TTC549 (cell line): ENCODE measurements around the gene ARHGEF10L.

ENCODE experiments used
- FAIRE-seq: peaks from 2 replicates; lab custom pipeline; 2012; peaks lifted over from hg19 to GRCh38; lab: Jason Lieb, UNC

ARHGEF10L gene

DNA sequence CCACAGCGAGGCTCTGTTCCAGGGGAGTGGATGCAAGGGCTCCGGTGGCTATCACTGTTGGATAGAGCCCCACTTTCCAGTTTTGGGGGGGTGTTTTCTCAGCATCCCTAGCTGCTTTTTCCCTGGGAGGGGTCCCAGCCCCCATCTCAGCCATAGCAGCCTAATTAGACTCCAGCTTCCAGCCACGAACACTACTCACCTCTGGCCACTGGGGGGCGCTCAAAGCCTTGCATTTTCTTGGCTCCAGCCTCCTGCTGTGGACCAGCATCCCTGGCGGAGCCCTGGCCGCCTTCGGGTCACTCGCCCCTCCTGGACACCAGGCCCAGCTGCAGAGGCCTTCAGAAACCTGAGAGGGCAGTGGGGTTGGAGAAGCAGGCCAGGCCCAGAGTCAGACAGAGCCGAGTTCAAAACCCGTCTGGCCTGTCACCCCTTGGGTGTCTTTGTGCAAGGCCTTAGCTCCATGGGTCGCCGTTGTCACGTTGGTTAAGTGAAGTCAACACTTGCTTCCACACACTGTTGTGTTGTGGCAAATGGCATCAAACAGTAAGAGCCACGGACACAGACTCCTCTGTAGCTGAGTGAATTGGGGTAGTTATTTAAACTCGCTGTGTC is 122.2 kb downstream of the ARHGEF10L start:
- FAIRE-seq: no peak

DNA sequence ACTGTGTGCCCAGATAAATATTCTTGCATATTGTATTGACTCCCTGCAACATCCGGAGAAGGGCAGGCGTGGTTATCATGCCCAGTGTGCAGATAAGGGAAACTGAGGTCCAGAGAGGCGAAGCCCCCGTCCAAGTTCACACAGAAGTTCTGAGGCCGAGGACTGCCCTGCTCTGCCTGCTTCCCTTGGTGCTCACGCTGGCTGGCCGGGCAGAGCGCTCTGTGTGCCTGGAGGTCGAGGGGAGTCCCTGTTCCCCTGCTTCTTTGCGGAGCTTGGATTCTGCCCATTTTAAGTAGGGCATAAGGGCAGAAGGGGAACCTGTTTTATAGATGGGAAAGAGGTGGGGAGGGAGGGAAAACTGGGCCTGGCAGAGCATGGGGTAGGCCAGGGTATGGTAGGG is 122.8 kb downstream of the ARHGEF10L start:
- FAIRE-seq: no peak

DNA sequence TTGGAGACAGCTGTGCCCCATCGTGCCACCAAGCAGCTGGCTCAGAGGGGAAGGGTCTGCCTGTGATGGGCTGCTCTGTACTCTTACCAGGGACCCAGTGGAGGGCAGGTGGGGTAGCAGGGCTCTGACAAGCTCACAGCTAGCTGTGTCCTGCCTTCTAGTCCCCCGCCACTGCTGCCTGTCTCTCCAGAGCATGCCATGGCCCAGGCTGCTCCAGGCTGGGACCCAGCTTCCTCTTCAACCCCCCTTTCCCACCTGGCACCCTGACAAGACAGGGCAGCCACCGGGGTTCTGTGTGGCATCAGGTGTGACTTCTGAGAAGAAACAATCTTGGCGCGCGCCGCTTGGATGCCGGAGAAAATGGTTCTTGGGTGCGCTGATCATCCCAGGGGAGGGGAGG is 123.3 kb downstream of the ARHGEF10L start:
- FAIRE-seq: no peak

DNA sequence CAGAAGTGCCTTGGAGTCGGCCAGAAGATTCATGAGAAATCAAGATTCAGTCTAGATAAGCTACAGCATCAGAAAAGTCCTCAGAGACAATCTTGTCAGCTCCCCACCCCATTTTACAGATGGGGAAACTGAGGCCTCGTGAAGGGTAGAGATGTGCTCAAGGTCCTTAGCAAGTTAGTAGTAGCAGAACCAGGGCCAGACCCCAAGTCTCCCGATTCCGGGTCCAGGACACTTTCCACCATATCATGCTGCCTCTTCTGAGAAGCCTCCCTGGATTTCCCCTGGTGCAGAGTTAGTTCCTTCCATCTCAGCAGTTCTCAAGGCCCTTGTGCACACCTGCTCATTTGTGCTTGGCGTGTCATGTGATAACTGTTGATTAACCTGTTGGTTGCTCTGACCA is 124.1 kb downstream of the ARHGEF10L start:
- FAIRE-seq: no peak

DNA sequence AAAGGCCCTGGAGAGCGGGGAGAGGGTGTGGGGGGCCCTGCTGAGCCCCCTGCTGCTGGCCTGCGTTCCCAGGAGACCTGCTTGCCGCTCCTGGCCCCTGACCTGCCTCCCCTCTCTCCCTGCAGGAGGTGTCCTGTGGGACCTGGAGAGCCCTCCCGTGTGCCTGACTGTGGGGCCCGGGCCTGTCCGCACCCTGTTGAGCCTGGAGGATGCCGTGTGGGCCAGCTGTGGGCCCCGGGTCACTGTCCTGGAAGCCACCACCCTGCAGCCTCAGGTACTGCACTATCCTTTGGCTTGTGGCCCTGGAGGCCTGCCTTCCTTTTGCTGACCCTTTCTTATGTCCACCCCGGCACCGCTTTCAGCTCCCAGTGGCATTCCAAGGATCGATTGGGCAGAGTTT is 124.8 kb downstream of the ARHGEF10L start:
- FAIRE-seq: no peak

DNA sequence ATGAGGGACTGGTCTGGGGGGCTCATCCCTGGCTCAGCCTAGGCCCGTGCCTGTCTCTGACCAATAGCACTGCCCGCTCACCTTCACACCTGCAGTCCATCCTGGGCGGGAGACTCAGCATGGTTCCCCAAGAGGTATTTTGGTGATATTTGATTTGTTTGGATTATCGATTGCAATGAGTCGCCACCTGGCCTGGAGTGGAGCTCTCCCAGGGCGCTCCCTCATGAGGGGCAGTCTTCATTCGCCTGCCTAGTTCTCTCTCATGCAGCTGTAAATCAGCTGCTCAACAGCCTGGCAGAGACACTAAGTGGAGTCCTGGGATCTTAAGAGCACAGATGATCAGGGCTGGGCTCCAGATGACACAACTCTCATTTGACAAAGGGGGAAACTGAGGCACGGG is 125.6 kb downstream of the ARHGEF10L start:
- no peak for FAIRE-seq

DNA sequence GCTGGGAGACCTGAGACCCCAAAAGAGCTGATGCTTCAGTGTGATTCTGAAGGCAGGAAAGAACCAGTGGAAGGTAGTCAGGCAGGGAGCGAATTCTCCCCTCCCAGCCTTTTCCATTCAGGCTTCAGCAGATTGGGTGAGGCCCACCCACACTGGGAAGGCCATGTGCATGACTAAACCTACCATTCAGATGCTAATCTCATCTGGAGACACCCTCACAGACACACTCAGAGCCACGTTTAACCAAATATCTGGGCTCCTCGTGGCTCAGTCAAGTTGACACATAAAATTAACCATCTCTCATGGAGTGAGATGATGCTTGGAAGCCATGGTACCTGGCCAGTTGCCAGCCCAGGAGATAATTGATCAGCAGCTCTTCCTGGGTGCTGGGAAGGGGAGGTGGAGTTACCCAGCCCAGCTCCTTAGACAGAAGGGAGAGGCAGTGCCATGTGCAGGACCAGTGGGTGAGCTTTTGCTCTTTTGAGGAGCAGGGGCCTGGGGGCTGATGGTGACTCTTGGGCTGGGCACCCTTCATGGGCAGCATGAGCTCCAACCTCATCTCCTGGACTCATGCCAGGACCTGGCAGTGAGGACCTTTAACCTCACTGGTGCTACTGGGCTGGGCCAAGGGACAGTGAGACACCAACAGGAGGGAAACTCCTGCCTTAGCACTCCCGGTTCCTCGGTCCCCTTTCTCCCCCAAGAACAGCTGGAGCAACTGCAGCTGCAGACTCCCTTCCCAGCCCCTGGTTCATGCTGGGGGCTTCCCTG is 126.6 kb downstream of the ARHGEF10L start:
- FAIRE-seq: no peak

DNA sequence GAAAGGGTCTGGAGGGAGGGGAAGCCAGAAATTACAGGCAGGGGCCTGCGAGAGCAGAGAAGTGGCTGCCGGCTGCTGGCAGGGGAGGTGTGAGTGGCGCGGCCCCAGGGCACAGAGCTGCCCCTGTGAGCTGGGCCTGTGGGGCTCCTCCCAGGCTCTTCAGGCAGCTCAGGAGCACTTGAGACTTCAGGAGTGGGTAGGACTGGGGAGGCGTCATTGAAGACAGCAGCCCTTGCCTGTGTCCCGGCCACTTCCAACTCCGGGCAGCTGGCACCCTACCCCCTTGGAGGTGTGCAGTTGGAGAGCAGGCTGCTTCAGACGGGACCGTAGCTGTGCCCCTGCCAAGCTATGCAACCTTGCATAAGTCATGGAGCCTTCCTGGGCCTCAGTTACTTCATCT is 128.1 kb downstream of the ARHGEF10L start:
- no peak for FAIRE-seq

DNA sequence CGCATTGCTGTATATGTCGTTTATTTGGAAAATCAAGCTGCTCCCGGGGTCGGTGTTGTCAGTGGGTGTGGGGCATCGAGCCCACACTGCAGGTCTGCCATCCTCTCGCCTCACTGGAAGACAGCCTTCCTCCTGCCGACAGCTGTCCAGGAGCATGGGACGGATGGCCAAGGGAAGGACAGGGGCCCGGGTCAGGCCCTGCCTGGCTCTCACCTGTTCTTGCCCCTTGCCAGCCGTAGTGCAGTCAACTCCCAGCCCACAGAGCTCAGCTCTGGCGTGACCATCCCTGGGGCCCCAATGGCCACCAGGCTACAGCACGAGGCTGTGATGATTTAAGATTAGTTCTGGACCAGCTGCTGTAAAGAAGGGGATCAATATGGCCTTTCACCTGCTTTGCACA is 128.7 kb downstream of the ARHGEF10L start:
- no peak for FAIRE-seq

DNA sequence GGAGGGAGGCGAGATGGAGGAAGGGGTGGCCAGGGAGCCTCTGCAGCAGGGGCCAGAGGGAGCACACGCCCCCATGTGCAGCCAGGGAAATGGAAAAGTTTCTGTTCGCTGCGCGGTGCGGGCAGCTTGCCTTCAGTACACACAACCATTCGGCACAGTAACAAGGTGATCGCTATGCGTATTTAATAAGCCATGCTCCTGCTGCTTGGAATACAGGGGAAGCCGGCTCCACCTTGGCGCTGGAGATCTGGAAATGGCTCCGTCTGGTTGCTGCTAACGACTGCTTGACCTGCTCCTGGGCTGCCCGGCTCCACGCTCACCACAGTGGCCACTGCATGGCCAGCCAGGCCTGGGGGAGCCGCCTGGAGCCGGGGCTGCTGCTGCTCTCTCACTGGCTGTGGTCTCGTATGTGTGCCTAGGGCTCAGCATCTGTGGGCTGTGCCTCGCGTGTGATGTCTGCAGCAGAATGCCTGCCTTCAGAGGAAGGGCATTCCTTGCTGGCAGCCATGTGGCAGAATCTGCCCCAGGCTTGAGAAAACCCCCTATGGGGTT is 129.2 kb downstream of the ARHGEF10L start:
- FAIRE-seq: no peak

DNA sequence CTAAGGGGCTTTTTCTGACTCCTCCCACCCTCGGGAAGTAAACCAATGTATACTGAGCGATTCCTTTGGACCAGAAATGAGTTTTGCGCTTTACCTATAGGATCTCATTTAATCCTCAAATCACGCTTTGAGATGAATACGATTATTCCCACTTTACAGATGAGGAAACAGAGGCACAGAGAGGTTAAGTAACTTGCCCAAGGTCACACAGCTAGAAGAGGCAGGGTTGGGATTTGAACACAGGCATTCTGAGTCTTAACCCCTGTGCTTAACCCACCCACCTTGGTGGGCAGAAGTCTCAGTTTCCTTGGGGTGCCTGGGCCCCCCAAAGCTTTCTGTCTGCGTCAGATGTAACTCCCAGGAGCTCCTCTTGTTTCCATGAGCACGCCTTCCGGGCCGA is 129.8 kb downstream of the ARHGEF10L start:
- no peak for FAIRE-seq

DNA sequence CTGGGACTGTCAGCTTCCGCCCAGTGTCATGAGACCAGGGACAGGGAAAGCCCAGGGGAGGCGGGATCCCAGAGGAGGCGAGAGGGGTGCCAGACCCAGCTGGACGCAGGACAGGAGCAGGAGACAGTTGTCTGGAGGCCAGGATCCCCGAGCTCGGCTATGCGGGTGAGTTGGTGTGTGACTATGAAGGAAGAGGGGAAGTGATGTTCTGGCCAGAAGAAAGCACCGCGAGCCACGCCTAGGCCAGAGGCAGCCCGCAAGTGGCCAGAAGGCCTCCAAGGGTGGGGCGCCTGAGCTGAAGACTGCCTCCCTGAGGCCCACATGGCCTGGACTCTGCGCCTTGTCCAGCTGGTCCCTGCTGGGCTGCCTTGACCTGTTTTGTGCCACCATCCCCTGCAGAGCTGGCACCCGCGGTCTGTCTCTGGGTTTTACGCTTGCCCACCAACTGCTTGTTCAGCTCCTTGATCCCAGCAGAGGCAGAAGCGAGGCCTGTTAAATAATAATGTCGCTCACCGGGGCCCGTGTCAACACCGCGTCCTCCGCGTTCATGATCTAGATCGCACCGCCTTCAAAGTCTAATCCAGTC is 130.5 kb downstream of the ARHGEF10L start:
- FAIRE-seq: no peak

DNA sequence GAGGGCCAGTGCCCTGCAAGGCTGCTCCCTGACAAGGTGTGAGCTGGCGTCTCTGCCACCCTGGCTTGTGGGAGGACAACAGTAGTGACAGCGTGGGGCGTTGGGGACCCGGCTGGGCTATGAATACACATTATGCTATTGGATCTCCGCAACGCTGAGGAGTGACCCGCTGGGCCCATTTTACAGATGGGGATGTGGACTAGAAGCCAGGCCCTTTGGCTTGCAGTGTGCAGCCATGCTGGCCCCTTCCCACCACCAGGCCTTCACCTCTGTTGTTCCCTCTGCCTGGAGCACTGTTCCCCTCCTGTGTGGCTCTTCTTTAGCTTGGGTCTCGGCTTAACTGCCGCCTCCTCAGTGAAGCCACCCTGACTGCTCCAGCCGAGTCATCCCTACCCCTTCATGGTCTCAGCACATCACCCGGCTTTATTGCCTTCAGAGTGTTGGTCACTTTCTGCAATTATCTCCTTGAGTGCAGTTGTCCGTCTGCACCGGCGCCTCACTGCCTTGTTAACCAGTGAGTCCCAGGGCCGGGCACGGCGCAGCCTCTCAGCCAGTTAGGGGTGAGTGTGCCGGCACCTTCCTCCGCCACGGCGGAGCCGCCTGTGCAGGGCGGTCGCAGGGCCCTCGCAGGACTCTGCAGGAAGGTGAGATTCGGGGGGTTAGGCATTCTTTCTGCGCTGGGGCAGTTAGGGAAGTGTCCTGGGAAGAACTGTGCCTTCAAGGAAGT is 131.3 kb downstream of the ARHGEF10L start:
- FAIRE-seq: no peak

DNA sequence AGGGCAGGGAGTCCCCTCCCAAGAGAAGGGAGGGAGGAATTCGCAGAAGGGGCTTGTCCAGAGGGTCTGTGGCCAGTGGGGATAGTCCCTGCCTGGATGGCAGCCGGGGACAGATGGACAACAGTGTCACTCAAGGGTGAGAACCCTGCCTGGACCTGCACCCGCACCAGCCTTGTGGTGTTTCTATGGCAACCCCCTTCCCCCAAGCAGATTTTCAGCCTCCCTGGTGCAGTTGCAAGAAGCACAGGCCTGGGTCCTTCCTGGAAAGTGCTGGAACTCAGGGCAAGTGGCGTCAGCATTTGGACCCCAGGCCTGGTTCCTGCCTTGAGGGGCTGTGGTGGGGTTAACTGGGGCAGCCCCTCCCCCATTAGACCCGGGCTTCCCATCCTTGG is 131.8 kb downstream of the ARHGEF10L start:
- FAIRE-seq: no peak

DNA sequence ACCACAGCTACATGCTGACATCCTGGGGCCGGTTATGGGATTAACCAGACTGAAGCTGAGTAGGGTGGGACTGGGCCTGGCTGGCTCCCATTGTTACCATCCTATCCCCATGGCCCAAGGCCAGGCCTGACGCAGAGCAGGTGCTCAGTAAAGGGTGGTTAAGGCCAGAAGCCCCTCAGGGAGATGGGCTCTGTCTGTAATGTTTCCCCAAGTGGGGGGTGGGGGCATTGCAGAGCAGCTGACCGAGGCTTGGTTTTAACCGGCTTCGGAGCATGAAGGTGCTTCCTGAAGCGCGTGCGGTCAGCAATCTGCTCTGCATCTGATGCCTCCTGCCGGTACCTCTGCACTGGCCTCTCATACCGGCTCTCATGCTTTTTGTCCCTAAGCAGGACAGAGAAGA is 132.2 kb downstream of the ARHGEF10L start:
- no peak for FAIRE-seq

DNA sequence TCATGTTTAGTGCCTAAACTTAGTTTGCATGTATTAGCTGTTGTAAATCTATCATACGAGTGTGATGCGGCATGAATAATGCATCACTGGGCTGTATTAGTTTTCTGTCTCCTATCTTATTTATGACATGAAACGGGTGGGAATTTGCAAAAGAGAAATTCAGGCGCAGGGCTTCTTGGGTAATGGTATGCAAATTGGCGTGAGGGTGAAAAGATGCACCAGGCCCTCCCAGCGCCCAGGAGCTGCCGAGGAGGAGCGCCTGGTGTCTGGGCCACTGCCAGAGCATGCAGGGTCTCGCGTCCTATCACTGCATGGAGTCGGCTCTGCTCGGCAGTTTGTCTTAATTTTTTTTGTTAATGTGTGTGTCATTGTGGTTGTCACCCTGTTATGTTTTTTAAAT is 132.7 kb downstream of the ARHGEF10L start:
- no peak for FAIRE-seq

DNA sequence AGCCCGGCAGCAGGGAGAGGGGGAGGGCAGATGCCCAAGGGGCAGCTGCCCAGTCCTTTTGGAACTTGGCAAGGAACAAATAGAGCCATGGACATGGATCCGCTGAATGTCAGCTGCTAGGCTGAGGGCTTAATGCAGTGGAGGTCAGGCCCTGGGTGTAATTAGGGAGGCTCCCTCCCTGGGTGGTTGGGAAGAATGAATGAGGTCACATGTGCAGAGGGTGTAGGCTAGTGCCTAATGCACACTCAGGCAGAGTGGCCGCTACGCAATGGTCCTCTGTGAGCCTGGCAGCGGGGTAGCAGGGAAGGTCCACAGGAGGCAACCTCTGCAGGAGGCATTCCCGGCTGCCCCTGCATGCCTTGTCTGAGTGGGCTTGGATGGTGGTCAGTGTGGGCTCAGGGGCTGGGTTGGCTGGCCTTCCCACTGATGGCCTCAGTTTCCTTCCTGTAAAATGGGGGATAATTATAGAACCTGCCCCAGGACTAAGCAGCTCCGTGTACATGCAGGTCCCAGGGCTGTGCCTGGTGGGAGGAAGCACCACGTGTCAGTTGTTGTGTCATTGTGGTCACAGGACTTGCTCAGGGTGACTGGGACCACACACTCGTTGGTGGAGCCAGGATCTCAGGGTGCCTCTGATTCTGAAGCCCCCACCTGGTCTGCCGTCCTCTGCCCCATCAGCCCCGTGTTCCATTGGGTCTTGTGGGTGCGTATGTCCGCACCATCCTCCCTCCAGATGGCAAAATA is 134.0 kb downstream of the ARHGEF10L start:
- FAIRE-seq: no peak

DNA sequence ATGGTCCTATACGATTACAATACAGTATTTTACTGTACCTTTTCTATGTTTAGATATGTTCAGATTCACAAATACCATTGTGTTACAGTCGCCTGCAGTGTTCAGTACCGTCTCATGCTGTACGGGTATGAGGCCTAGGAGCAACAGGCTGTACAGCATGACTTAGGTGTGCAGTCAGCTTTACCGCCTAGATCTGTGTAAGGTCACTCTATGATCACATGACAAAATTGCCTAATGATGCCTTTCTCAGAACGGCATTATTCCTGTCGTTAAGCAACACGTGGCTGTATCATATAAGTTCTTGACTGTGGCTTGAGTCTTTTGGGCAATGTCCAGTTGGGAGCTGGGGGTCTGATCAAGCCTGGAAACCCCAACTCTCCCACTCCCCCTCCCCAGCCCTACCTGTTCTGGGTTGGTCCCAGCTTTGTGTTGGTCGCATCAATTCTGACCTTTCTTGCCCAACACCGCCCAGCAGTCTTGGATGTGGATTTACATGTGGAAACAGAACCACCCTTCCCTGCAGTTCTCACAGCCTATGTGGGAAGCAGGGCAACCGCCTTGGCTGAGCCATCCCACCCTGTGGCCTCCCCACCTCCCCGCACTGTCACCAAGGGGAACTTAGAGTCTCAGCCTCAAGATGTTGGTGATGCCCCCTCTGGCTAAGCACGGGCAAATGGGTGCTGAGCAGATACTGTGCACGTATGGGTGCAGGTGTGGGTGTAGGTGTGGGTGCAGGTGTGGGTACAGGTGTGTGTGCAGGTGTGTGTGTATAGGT is 135.4 kb downstream of the ARHGEF10L start:
- no peak for FAIRE-seq

DNA sequence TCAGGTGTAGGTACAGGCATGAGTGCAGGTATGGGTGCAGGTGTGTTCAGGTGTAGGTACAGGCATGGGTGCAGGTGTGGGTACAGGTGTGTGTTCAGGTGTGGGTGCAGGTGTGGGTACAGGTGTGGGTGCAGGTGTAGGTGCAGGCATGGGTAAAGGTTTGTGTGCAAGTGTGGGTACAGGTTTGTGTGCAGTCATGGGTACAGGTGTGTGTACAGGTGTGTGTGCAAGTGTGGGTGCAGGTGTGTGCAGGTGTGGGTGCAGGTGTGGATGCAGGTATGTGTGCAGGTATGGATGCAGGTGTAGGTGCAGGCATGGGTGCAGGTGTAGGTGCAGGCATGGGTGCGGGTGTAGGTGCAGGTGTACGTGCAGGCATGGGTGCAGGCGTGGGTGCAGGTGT is 136.2 kb downstream of the ARHGEF10L start:
- no peak for FAIRE-seq

DNA sequence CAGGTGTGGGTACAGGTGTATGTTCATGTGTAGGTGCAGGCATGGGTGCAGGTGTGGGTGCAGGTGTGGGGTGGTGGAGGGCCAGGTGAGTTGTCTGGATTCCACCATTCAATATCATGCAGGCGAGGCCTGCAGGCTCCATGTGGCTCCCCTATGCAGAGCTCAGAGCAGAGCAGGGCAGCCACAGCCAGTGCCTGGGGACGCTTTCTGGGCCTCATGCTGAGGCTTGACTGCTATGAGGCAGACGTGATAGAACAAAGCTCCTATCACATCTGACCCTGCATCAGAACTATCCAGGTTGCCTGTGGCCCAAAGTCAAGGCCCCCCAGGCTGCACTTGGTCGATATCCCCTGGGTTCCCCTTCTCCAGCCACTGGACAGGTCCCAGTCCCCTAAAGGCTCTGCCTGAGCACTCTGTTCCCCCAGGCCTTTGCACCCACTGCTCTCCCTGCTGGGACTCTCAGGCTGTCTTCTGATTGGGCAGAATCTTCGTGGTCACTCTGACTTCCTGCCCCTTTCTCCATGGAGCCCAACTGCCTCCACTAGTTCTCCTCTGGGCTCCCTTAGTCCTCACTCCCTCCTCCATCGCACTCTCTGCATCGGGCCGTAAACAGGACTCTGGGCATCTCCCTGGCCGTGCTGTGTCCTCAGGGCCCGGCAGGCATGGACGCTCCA is 137.0 kb downstream of the ARHGEF10L start:
- FAIRE-seq: no peak

DNA sequence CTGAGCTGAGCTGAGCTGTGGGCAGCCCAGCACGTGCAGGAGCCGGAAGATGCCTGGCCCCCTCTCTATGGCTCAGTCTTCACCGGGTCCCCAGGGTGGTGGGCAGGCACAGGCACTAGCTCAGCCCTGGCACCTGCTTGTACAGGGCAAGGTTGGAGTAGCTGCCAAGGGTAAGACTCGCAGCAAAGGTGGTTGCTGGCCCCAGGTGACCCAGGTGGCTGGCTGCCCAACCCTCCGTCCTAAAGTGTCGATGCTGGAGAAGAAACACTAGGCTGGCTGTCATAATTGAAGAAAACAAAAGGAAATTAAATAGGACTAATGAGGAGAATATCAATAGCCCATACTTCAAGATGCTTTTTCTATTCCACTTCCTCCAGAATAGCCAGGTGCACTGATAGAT is 138.5 kb downstream of the ARHGEF10L start:
- no peak for FAIRE-seq
